Skeletal muscle tissue (tissue), 4 donors: ENCODE results near the gene BCL2L15. TPM values are rescaled to one million over a fixed set of nuclear protein-coding genes. Genes with fewer than 3 reads are reported as not detected.
A peak's percentile ranks its signal among the peaks of the same experiment; 100 is the strongest.

Experiments used
- H3K27ac ChIP-seq: one replicate; pipeline ENCODE4 v1.7.0; 2013; ENCODE audit warnings: mild to moderate bottlenecking, low read depth, low read length, inconsistent platforms
- H3K27me3 ChIP-seq, 3 donors: one replicate each; pipeline ENCODE4 v1.7.0; 2013; ENCODE audit warnings: low read length in 3 of 3; ENCODE audit not compliant: control insufficient read depth in 3 of 3, insufficient read depth in 3 of 3
- H3K36me3 ChIP-seq, 3 donors: one replicate each; pipeline ENCODE4 v1.7.0; 2013; ENCODE audit warnings: low read length in 3 of 3; ENCODE audit not compliant: control insufficient read depth in 3 of 3, insufficient read depth in 3 of 3
- H3K4me1 ChIP-seq, 3 donors: one replicate each; pipeline ENCODE4 v1.7.0; 2013; ENCODE audit warnings: low read length in 3 of 3, mild to moderate bottlenecking in 3 of 3; ENCODE audit not compliant: control insufficient read depth in 3 of 3, insufficient read depth in 3 of 3
- H3K4me3 ChIP-seq, 3 donors: one replicate each; pipeline ENCODE4 v1.7.0; 2013; ENCODE audit warnings: low read length in 3 of 3
- H3K9ac ChIP-seq, 3 donors: one replicate each; pipeline ENCODE4 v1.7.0; 2013; ENCODE audit warnings: low read length in 3 of 3, mild to moderate bottlenecking in 3 of 3, moderate library complexity in 2 of 3, low read depth in 1 of 3
- H3K9me3 ChIP-seq, 3 donors: one replicate each; pipeline ENCODE4 v1.7.0; 2013; ENCODE audit warnings: low read length in 3 of 3; ENCODE audit not compliant: control insufficient read depth in 3 of 3
- total RNA-seq: library from RNA; depleted of rRNA; stranded (reverse); fragments of >200 nt; gene quantifications from one replicate; pipeline ENCODE4 v1.2.3, GENCODE V29; 2014
- donor health status: Osteomylitis.

The BCL2L15 gene
- total RNA-seq, 1 donor from 2014 or later = under 0.01 TPM

GRCh38 chr1:113895098-113895497, 7.7 kb upstream of the BCL2L15 start:
- no peaks in the 10 kb centered on the region for H3K9me3 ChIP-seq
- no peak overlapping the region for H3K9ac ChIP-seq
- no peak overlapping the region for H3K4me3 ChIP-seq
- no peak overlapping the region for H3K27ac ChIP-seq
- H3K36me3 ChIP-seq = peaks cover 31 to 51% (median 39%) of the 10 kb centered on the region in 3 donors
- no peaks in the 10 kb centered on the region for H3K27me3 ChIP-seq
- no peaks in the 10 kb centered on the region for H3K4me1 ChIP-seq

- H3K9me3 ChIP-seq = no peaks in the 10 kb centered on the region
- H3K27ac ChIP-seq = no peak overlapping the region
- H3K4me3 ChIP-seq = no peak overlapping the region
- H3K9ac ChIP-seq = no peak overlapping the region
- no peaks in the 10 kb centered on the region for H3K27me3 ChIP-seq
- peaks cover 21 to 35% (median 23%) of the 10 kb centered on the region in 3 donors for H3K36me3 ChIP-seq
- H3K4me1 ChIP-seq = no peaks in the 10 kb centered on the region
Measured at GRCh38 chr1:113893267-113893666, 5.9 kb upstream of the BCL2L15 start.

- no peaks in the 10 kb centered on the region for H3K27me3 ChIP-seq
- no peak overlapping the region for H3K4me3 ChIP-seq
- no peak overlapping the region for H3K9ac ChIP-seq
- H3K4me1 ChIP-seq = no peaks in the 10 kb centered on the region
- H3K27ac ChIP-seq = no peak overlapping the region
- H3K9me3 ChIP-seq = no peaks in the 10 kb centered on the region
- peaks cover 10 to 24% (median 17%) of the 10 kb centered on the region in 3 donors for H3K36me3 ChIP-seq
Measured at GRCh38 chr1:113891631-113892220, 4.3 kb upstream of the BCL2L15 start.

DNA sequence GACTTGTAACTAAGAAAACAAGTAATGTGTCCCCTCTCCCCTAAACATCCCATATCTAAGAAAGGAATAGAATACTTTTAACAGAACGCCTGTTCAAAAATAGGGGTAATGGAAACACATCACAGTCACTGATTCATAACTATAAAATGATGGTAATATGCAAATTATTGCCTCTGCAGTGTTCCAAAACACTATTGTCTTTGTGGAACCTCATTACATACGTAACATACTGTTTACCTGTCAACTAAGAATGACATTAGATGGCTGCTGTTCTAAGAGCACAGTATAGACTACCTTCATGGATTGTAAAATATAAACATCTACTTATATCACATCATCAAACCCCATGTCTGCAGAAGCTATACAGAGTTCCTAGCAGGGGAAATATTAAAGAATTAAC, 3.4 kb upstream of the BCL2L15 start:
- H3K9me3 ChIP-seq = no peaks in the 10 kb centered on the region
- H3K27me3 ChIP-seq = no peaks in the 10 kb centered on the region
- H3K4me1 ChIP-seq = no peaks in the 10 kb centered on the region
- peaks cover 6 to 16% (median 12%) of the 10 kb centered on the region in 3 donors for H3K36me3 ChIP-seq
- no peak overlapping the region for H3K4me3 ChIP-seq
- no peak overlapping the region for H3K9ac ChIP-seq
- H3K27ac ChIP-seq = no peak overlapping the region

DNA sequence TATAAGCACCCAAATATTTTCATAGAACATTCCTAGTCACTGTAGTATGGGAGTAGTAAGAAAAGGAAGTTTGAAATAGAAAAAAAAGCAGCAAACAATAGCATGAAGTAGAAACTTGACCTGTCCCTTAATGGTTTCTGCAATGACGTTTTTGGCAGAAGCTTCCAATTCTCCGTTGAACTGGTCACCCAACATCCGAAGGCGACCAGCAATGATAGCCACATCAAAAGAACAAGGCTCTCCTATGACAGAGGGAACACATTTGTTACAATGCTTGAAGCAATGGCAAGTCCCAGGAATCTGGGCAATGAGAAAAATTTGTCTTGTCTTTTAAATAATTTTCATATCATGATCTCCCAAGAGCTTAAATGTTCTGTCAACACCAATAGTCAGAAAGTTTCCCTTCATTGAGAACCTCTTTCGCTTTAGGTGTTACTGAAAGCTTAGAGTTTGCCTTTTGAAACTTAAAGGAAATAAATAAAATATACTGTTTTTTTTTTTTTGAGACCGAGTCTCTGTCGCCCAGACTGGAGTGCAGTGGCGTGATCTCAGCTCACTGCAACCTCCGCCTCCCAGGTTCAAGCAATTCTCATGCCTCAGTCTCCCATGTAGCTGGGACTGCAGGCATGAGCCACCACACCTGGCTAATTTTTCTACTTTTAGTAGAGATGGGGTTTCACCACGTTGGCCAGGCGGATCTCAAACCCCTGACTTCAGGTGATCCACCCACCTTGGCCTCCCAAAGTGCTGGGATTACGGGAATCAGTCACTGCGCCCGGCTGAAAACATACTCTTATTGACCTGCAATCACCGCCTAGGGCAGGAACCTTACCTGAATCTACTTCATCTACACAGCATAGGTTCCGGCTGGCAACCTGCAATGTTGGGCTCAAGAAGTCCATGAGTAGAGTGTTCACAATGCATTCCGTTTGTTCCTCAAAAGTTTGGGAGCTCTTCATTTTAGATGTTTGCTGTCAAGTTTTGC, 672 bp downstream of the BCL2L15 start:
- H3K4me1 ChIP-seq = peaks cover 3 to 4% (median 4%) of the 10 kb centered on the region in 3 donors

GRCh38 chr1:113881661-113882060, 5.7 kb downstream of the BCL2L15 start:
- H3K4me3 ChIP-seq = no peak overlapping the region
- no peaks in the 10 kb centered on the region for H3K27me3 ChIP-seq
- peaks cover 8 to 9% (median 9%) of the 10 kb centered on the region in 3 donors for H3K4me1 ChIP-seq
- peak overlapping the region; percentile 21 for H3K27ac ChIP-seq
- no peak overlapping the region for H3K9ac ChIP-seq
- no peaks in the 10 kb centered on the region for H3K9me3 ChIP-seq
- no peaks in the 10 kb centered on the region for H3K36me3 ChIP-seq

More for the DNA sequence above, 672 bp downstream of the BCL2L15 start:
- Histone ChIP-seq H3K27ac (no peak overlapping the region), H3K4me3 (no peak overlapping the region), H3K9ac (no peak overlapping the region), H3K36me3 (no peaks in the 10 kb centered on the region), H3K27me3 (no peaks in the 10 kb centered on the region), H3K9me3 (no peaks in the 10 kb centered on the region)

GRCh38 chr1:113879739-113880038, 7.7 kb downstream of the BCL2L15 start:
- no peak overlapping the region for H3K27ac ChIP-seq
- no peak overlapping the region for H3K4me3 ChIP-seq
- no peak overlapping the region for H3K9ac ChIP-seq
- no peaks in the 10 kb centered on the region for H3K36me3 ChIP-seq
- no peaks in the 10 kb centered on the region for H3K9me3 ChIP-seq
- peaks cover 8 to 9% (median 9%) of the 10 kb centered on the region in 3 donors for H3K4me1 ChIP-seq
- no peaks in the 10 kb centered on the region for H3K27me3 ChIP-seq

DNA sequence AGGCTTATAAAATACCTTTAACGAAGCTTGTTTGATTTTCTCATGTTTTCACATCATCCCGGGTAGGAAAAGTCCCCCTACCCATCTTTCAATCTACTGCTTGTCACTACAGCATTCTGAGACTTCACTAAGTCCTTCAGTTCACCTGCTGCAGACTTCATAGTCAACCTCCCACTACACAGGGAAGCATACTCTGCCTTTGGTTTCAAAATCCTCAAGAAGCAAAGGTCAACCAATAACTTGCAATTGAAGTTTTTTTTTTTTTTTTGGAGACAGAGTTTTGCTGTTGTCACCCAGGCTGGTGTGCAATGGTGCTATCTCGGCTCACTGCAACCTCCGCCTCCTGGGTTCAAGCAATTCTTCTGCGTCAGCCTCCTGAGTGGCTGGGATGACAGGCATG, 11.2 kb downstream of the BCL2L15 start:
- H3K9ac ChIP-seq = no peak overlapping the region
- no peaks in the 10 kb centered on the region for H3K27me3 ChIP-seq
- no peaks in the 10 kb centered on the region for H3K9me3 ChIP-seq
- no peak overlapping the region for H3K27ac ChIP-seq
- H3K4me1 ChIP-seq = peaks cover 0 to under 1% (median 0%) of the 10 kb centered on the region in 3 donors
- H3K36me3 ChIP-seq = no peaks in the 10 kb centered on the region
- H3K4me3 ChIP-seq = no peak overlapping the region

GRCh38 chr1:113875714-113876113, 11.7 kb downstream of the BCL2L15 start:
- Histone ChIP-seq H3K27ac (no peak overlapping the region), H3K9me3 (no peaks in the 10 kb centered on the region), H3K27me3 (no peaks in the 10 kb centered on the region), H3K9ac (no peak overlapping the region), H3K36me3 (no peaks in the 10 kb centered on the region), H3K4me1 (no peaks in the 10 kb centered on the region), H3K4me3 (no peak overlapping the region)
